ENCODE measurements around the gene C12orf54.

Gene C12orf54

DNA sequence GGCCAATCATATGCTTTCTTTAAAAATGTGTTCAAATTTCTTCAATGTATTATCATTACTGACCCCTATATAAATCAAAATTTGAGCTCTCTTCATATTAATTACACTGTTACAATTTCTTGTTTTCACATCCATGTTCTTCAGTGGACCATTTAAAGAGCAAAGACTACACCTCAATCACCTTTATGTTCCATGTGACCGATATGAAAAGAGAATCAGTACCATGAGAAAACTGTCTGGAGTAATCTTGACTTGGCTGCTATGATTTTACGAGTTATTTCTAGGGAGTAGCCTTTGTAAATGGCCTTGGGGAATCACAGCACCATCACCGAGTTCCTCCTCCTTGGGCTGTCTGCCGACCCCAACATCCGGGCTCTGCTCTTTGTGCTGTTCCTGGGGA, 43.0 kb downstream of the C12orf54 start, which contains the start of gene OR8S1:
Gene OR8S1 (plus strand): TSS at position 301 of the 400 bp plus-strand sequence. CDS start 0 bp downstream, at position 301.
- FAIRE-seq (no peak), DNase-seq (ENCODE audit: insufficient read length) (no peak)
- no peak for TF ChIP-seq POLR2A (IDR thresholded peaks at IDR 0.05; ENCODE audit: low read depth, low read length)
- no peak for TF ChIP-seq POLR2AphosphoS5 (IDR thresholded peaks at IDR 0.05; ENCODE audit: low read depth, low read length)
- no peak for TF ChIP-seq TAF1 (IDR thresholded peaks at IDR 0.05; ENCODE audit: borderline replicate concordance, low read depth, low read length)

DNA sequence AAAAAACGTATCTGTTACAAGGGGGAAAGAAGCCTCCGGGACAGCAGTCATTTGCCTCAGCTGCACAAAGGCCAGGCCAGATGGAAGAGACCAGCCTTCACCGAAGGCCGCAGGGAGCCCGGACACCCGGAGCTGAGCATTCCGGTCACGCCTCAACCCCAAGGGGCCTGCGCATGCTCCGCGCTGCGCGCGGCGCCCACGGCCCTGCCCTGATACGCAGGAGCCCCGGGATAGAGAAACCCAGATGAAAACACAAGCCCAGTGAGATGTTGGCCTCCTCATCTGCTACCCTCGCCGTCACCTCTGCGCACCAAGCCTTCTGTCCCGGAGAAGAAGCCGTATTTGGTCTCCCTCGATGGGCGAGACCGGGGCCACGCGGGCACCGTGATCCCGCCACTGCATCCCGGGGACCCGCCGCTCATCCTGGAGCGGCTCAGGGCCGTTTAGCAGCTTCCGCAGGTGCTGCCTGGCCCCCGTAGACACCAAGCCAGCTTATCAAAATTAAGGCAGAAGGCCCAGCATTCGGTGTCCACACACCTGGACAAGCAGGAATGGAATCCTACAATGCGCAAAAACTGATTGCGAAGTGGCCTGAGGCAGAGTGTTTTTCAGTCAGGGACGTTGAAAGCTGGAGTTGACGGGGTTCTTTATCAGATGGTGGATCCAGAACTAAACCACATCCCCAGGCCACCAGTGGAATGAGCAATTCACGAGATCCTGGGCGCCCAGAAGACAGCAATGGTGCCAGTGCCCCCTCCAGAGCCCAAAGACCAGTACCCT, 45.8 kb downstream of the C12orf54 start:
- FAIRE-seq, result no peak
- no peak for TF ChIP-seq TAF1 (IDR thresholded peaks at IDR 0.05; ENCODE audit: borderline replicate concordance, low read depth, low read length)
- no peak for TF ChIP-seq POLR2AphosphoS5 (IDR thresholded peaks at IDR 0.05; ENCODE audit: low read depth, low read length)
- TF ChIP-seq POLR2A (IDR thresholded peaks at IDR 0.05; ENCODE audit: low read depth, low read length), result no peak
- DNase-seq (ENCODE audit: insufficient read length), result no peak

DNA sequence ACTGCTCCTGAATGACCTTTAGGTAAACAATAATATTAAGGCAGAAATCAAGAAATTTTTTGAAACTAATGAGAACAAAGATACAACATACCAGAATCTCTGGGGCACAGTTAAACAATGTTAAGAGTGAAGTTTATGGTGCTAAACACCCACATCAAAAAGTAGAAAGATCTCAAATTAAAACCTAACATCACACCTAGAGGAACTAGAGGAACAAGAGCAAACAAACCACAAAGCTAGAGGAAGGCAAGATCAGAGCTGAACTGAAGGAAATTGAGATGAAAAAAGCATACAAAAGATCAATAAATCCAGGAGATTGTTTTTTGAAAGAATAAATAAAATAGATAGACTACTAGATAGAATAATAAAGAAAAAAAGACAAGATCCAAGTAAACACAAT, 50.3 kb downstream of the C12orf54 start:
- FAIRE-seq (no peak), DNase-seq (ENCODE audit: insufficient read length) (no peak)
- no peak for TF ChIP-seq POLR2A (IDR thresholded peaks at IDR 0.05; ENCODE audit: low read depth, low read length)
- no peak for TF ChIP-seq TAF1 (IDR thresholded peaks at IDR 0.05; ENCODE audit: borderline replicate concordance, low read depth, low read length)
- TF ChIP-seq POLR2AphosphoS5 (IDR thresholded peaks at IDR 0.05; ENCODE audit: low read depth, low read length), result no peak

DNA sequence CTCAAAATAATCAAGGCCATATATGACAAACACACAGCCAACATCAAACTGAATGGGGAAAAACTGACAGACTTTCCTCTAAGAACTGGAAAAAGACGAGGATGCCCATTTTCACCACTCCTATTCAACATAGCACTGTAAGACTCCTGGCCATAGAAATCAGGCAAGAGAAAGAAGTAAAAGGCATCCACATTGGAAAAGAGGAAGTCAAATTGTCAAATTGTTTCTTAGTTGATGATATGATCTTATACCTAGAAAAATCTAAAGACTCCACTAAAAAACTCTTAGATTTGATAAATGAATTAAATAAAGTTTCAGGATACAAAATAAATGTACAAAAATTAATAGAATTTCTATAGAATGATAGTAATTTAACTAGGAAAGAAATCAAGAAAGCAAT, 54.3 kb downstream of the C12orf54 start:
- TF ChIP-seq POLR2AphosphoS5 (IDR thresholded peaks at IDR 0.05; ENCODE audit: low read depth, low read length) (no peak), POLR2A (IDR thresholded peaks at IDR 0.05; ENCODE audit: low read depth, low read length) (no peak), TAF1 (IDR thresholded peaks at IDR 0.05; ENCODE audit: borderline replicate concordance, low read depth, low read length) (no peak)
- no peak for DNase-seq (ENCODE audit: insufficient read length)
- FAIRE-seq, result no peak

DNA sequence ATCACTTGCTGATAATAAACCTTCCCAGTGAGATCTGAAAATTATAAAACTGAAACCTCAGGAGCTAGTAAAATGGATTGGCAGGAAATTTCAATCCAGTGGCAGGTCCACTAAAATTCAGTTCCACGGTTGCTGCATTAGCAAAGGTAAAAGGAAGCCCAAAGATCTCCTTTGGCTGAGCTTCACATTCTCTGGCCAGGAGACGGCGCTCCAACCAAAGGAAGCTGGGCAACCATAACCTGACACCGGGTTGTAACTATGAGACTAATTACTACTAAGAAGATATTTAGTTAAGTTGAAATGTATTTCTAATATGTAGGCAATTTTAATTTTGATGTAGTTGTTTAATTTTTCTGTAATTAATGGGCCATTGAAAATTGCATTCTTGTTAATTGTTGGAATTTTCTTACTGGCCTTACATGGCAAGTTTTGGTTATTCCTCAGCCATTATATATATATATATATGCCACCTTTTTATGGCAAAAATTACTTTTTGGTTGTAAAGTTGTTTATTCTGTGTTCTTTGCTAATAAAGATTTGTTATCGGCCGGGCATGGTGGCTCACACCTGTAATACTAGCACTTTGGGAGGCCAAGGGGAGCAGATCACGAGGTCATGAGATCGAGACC, 60.1 kb downstream of the C12orf54 start:
- TF ChIP-seq TAF1 (IDR thresholded peaks at IDR 0.05; ENCODE audit: borderline replicate concordance, low read depth, low read length) (no peak), POLR2A (IDR thresholded peaks at IDR 0.05; ENCODE audit: low read depth, low read length) (no peak), POLR2AphosphoS5 (IDR thresholded peaks at IDR 0.05; ENCODE audit: low read depth, low read length) (no peak)
- FAIRE-seq, result no peak
- no peak for DNase-seq (ENCODE audit: insufficient read length)

DNA sequence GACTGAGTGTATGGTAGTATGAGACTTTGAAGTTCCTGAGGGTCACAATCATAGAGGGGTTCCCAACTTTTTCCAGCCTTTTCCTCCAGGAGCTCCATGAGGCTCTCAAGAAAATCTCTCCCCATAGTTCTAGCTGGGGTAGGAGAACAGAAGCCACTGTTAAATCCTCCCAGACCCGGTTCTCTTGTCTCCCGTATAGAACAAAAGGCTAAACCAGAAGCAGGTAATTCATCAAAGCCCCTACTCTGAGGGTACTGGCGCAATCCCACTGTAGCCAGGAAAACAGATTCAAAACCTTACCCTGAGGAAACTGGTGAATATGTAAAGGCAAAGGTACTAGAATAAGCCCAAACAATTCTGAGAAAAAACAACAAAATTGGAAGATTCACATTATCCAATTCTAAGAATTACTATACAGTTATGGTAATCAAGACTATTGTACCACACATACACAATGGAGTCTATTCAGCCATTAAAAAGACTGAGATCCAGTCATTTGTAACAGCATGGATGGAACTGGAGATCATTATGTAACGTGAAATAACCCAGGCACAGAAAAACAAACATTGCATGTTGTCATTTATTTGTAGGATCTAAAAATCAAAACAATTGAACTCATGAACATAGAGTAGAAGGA, 63.7 kb downstream of the C12orf54 start:
- TF ChIP-seq POLR2AphosphoS5 (IDR thresholded peaks at IDR 0.05; ENCODE audit: low read depth, low read length), result no peak
- no peak for TF ChIP-seq TAF1 (IDR thresholded peaks at IDR 0.05; ENCODE audit: borderline replicate concordance, low read depth, low read length)
- no peak for TF ChIP-seq POLR2A (IDR thresholded peaks at IDR 0.05; ENCODE audit: low read depth, low read length)
- FAIRE-seq (no peak), DNase-seq (ENCODE audit: insufficient read length) (no peak)
